ENCODE results near the gene THBS1.
A peak's percentile ranks its signal among the peaks of the same experiment; 100 is the strongest.

THBS1 gene

DNA sequence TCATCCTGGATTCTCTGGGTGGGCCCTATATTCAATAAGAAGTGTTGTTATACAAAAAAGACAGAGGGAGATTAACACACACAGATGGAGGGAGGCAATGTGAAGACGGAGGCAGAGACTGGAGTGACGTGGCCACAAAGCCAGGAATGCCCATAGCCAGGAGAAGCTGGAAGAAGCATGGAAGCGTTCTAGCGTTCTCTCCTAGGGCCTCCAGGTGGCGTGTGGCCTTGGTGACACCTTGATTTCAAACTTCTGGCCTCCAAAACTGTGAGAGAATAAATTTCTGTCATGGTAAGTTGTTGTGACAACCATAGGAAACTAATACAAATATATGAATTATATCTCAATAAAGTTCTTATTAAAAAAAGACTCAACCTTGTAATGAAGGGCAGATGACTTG is 21.3 kb downstream of the THBS1 start:
- no peak for DNase-seq (ENCODE audit: low read depth in 1 of 2, low spot score in 1 of 2)

GRCh38 chr15:39605146-39605545 is 24.3 kb downstream of the THBS1 start:
- DNase-seq (ENCODE audit: low read depth in 1 of 2, low spot score in 1 of 2) = no peak

DNA sequence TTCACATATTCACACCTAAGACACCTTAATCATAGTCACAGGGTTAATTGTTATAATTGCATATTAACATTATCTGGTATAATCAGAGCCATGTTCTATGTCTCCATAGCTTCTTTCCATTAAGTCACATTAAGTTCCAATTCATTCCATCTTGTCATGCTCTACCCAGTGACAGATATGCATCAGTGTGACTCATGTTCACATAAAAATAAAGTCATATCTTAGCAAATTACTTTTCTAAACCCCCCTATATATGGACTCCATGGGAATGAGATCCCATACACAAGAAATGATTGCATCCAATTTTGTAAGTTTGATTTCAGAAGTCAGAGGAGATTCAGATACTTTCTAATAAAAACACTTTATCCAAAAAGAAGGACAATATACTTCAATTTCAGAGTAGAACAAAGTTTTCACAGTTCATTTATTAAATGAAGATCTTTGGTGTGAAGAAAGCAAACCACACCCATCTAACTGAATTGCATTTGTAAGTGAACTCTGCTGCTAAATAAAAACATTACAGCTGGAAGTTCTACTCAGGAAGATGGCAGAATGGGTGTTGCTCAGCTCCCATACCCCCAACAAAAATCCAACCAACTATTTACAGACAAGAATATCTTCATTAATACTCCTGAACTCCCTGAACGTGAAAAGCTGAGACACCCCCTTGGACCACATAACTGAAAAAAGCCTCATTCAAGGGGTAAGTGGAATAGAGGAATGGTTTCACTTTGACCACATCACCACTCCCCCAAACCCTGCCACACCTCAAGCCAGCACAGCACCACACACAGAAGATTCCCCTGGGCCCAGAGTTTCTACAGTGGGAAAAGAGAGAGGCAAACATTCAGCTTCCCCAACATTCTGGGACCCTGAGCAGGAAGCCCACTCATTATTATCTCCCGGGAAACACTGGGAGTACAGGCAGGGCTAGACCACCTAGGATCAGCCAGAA is 27.6 kb downstream of the THBS1 start:
- no peak for DNase-seq (ENCODE audit: low read depth in 1 of 2, low spot score in 1 of 2)

DNA sequence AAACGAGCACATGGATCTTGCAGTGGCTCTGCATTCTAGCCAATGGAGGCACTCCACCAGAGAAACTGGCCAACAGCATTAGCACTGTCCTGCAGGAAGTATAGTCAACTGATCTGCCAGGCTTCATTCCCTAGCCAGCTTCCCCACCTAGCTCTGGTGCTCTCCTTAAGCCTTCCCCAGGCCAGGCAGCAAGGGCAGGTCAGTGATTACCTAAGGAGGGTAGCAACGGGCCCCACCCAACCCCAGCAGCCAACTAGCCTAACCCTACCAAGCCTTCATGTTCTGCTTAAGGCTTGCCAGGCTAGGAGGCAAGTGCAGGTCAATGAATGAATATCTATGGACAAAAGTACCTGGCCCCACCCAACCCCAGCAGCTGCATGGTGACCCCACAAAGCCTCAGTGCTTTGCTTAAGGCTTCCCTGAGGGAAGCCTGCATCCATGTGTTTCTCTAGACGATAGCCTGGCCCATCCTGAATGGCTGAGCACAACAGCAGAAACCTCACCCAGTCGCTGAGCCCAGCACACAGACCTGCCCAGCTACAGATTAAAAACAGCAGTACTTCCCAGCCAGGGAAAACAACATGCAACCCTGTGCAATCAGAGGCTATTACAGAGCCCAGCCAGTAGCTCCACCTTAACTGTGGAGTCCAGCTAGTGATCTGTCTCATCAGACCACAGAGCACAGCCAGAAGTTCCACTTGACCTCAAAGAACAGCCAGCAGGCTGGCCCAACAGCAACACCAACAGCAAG is 28.5 kb downstream of the THBS1 start:
- DNase-seq (ENCODE audit: low read depth in 1 of 2, low spot score in 1 of 2) = no peak

GRCh38 chr15:39610665-39611064 is 29.8 kb downstream of the THBS1 start:
- no peak for DNase-seq (ENCODE audit: low read depth in 1 of 2, low spot score in 1 of 2)

- DNase-seq (ENCODE audit: low read depth in 1 of 2, low spot score in 1 of 2) = no peak
Measured at GRCh38 chr15:39613271-39613670, 32.4 kb downstream of the THBS1 start.

DNA sequence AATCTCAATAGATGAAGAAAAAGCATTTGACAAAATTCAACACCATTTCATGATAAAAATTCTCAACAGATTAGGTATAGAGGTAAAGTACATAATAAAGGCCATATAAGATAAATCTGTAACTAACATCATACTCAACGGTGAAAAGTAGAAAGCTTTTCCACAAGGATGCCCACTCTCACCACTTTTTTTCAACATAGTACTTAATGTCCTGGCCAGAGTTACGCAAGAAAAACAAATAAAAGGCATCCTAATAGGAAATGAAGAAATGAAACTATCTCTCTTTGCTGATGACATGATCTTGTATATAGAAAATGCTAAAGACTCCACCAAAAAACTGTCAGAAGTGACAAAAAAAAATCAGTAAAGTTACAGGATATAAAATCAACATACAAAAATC is 33.0 kb downstream of the THBS1 start:
- DNase-seq (ENCODE audit: low read depth in 1 of 2, low spot score in 1 of 2) = no peak

GRCh38 chr15:39616731-39617455 is 36.0 kb downstream of the THBS1 start:
- DNase-seq (ENCODE audit: low read depth in 1 of 2, low spot score in 1 of 2) = no peak

DNA sequence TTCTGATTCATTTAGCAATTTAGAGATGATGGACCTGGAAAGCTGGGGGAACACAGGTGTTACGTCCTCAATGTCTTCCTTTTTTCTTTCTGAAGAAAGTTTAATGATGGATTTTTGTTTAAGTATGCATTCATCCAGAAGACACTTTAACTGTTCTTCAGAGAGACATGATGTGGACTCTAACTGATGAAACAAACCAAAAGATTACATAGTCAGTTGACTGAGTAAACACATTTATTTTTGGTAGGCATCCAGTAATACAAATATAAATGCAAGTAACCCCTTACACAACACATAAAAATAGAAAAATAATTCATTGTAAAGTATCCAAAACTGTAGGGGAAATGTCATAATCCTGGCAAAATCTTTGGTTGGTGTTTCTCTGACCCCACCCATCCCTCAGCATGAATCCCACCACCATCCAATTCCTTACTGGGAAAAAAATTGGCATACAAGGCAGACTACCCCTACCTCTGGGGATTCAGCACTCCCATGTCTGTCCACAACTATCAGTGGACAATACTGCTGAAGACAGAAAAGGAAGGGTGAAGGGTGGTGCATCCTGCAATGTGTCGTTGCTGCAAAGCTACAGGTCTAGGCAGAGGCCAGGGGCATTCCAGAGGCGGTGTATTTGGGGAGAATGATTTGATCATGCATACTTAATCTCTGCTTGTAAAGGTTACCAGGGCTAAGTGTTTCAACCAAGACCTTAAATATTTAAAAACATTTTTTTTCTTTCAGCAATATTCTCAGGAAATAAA is 37.4 kb downstream of the THBS1 start:
- DNase-seq (ENCODE audit: low read depth in 1 of 2, low spot score in 1 of 2) = no peak

- no peak for DNase-seq (ENCODE audit: low read depth in 1 of 2, low spot score in 1 of 2)
Measured at GRCh38 chr15:39621210-39621609, 40.3 kb downstream of the THBS1 start.

GRCh38 chr15:39621976-39622375 is 41.1 kb downstream of the THBS1 start:
- no peak for DNase-seq (ENCODE audit: low read depth in 1 of 2, low spot score in 1 of 2)

DNA sequence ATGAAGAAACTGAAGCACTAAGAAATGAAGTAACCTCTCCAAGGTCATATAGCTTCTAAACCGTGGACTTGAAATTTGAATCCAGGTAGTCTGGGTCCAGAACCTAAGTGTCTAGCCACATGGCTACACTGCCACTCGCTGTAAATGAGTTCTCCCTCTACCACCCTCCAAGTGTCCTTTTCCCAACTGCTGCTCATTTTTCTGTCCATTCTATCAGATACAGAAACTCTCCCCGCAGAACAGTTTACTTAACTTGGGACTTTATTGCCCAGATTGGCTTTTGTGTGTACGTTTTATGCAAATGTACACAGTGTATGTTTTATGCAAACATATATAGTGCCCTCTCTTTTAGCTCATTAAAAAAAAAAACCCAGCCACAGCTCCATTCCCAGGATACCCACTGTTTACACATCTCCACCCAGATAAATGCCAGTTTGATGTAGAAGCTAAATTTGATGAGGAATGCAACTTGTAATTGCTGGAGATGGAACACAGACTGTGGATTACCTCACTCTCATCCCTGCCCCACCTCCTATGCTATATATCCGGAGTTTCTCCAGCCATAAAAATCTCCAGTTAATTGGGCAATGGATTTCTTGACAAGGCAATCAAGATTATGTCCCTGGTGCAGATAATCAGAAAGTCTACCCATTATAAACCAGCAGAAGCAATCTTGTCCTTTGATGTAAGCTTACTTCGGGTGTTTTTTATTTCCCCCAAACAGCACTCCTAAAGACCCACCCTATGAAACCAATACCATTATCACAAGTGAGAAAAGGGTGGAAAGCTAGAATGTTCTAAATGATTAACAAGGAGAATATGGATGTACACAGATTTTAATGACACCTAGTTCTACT is 42.0 kb downstream of the THBS1 start:
- no peak for DNase-seq (ENCODE audit: low read depth in 1 of 2, low spot score in 1 of 2)

DNA sequence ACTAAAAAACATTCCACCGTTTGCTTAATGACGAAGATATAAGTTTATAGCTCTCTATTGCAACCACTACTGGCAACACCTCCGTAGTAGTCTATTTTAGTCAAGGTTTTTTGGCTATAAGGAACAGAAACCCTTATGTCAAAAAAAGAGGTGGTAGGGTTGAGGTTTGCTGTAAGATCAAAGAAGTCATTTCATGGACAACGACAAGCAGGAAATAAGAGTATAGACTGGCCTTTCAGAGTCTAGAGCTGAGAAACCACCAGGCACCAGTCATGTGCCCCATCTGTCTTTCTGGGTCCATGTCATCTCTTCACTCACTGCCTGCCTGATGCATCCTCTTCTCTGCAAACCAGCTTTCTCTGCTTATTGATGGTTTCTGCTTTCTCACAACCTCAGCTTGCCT is 42.7 kb downstream of the THBS1 start:
- DNase-seq (ENCODE audit: low read depth in 1 of 2, low spot score in 1 of 2) = no peak

GRCh38 chr15:39624806-39625205 is 43.9 kb downstream of the THBS1 start:
- peak in 1 of 2 donors; percentile 24 for DNase-seq (ENCODE audit: low read depth in 1 of 2, low spot score in 1 of 2)

GRCh38 chr15:39625451-39625850 is 44.6 kb downstream of the THBS1 start:
- no peak for DNase-seq (ENCODE audit: low read depth in 1 of 2, low spot score in 1 of 2)

- no peak for DNase-seq (ENCODE audit: low read depth in 1 of 2, low spot score in 1 of 2)
Measured at GRCh38 chr15:39625856-39626255, 45.0 kb downstream of the THBS1 start.

GRCh38 chr15:39627451-39628143 is 46.7 kb downstream of the THBS1 start:
- DNase-seq (ENCODE audit: low read depth in 1 of 2, low spot score in 1 of 2) = no peak

GRCh38 chr15:39628144-39628508 is 47.2 kb downstream of the THBS1 start:
- no peak for DNase-seq (ENCODE audit: low read depth in 1 of 2, low spot score in 1 of 2)

- no peak for DNase-seq (ENCODE audit: low read depth in 1 of 2, low spot score in 1 of 2)
Measured at GRCh38 chr15:39628546-39629257, 47.8 kb downstream of the THBS1 start.

Measured in activated CD4-positive, alpha-beta T cell treated with anti-CD3 and anti-CD28 coated beads, Interleukin-2, amount 50 U/mL, for 24 hours (primary cell).